Measurements from ENCODE around the gene FGF18. TPM values are rescaled to one million over a fixed set of nuclear protein-coding genes. Genes with fewer than 3 reads are reported as not detected.
A peak's percentile ranks its signal among the peaks of the same experiment; 100 is the strongest.

Gene FGF18
- total RNA-seq, 2 experiments from 2014 or later: 0.10 to 0.12 TPM

- peaks cover 18% of the 10 kb centered on the region for H3K27me3 Mint-ChIP-seq
- no peaks in the 10 kb centered on the region for H3K9me3 Mint-ChIP-seq
- H3K4me3 Mint-ChIP-seq: no peak overlapping the region
- no peak for DNase-seq
- CTCF ChIA-PET: no interaction called here
- POLR2A ChIA-PET: no interaction called here
- no peaks in the 10 kb centered on the region for H3K36me3 Mint-ChIP-seq (ENCODE audit: low read depth)
- peaks cover 9% of the 10 kb centered on the region for H3K4me1 Mint-ChIP-seq
- H3K27ac Mint-ChIP-seq: no peak overlapping the region
These were observed 59.7 kb downstream of the FGF18 start for GRCh38 chr5:171478946-171479775.

- H3K36me3 Mint-ChIP-seq (ENCODE audit: low read depth): no peaks in the 10 kb centered on the region
- H3K4me3 Mint-ChIP-seq: no peak overlapping the region
- CTCF ChIA-PET: no interaction called here
- POLR2A ChIA-PET: no interaction called here
- peaks cover 9% of the 10 kb centered on the region for H3K4me1 Mint-ChIP-seq
- H3K27me3 Mint-ChIP-seq: peaks cover 18% of the 10 kb centered on the region
- no peak for DNase-seq
- no peak overlapping the region for H3K27ac Mint-ChIP-seq
- no peaks in the 10 kb centered on the region for H3K9me3 Mint-ChIP-seq
These were observed 60.3 kb downstream of the FGF18 start for GRCh38 chr5:171479776-171480125.

- CTCF ChIA-PET: no interaction called here
- H3K4me3 Mint-ChIP-seq: no peak overlapping the region
These were observed 60.8 kb downstream of the FGF18 start for GRCh38 chr5:171480239-171480638.

GRCh38 chr5:171481571-171482433 is 62.4 kb downstream of the FGF18 start:
- Mint-ChIP-seq H3K36me3 (ENCODE audit: low read depth) (no peaks in the 10 kb centered on the region), H3K27me3 (peaks cover 14% of the 10 kb centered on the region), H3K4me3 (no peak overlapping the region), H3K9me3 (no peaks in the 10 kb centered on the region), H3K4me1 (peaks cover 9% of the 10 kb centered on the region), H3K27ac (no peak overlapping the region)
- ChIA-PET CTCF (interaction anchor here (0.5 kb wide), 1 partner anchor 1002 kb away, joined by 5 read pairs; no protein-coding TSS in a partner anchor), POLR2A (no interaction called here)
- DNase-seq: no peak

More at GRCh38 chr5:171480239-171480638, 60.8 kb downstream of the FGF18 start:
- Mint-ChIP-seq H3K27ac (no peak overlapping the region), H3K36me3 (ENCODE audit: low read depth) (no peaks in the 10 kb centered on the region), H3K9me3 (no peaks in the 10 kb centered on the region), H3K4me1 (peaks cover 9% of the 10 kb centered on the region), H3K27me3 (peaks cover 18% of the 10 kb centered on the region)
- DNase-seq: no peak
- POLR2A ChIA-PET: no interaction called here

GRCh38 chr5:171482434-171482730 is 62.9 kb downstream of the FGF18 start:
- H3K9me3 Mint-ChIP-seq: no peaks in the 10 kb centered on the region
- POLR2A ChIA-PET: no interaction called here
- no peak overlapping the region for H3K4me3 Mint-ChIP-seq
- CTCF ChIA-PET: no interaction called here
- H3K4me1 Mint-ChIP-seq: peaks cover 9% of the 10 kb centered on the region
- H3K36me3 Mint-ChIP-seq (ENCODE audit: low read depth): no peaks in the 10 kb centered on the region
- no peak for DNase-seq
- no peak overlapping the region for H3K27ac Mint-ChIP-seq
- peaks cover 10% of the 10 kb centered on the region for H3K27me3 Mint-ChIP-seq

GRCh38 chr5:171483551-171484135 is 64.2 kb downstream of the FGF18 start:
- Mint-ChIP-seq H3K36me3 (ENCODE audit: low read depth) (no peaks in the 10 kb centered on the region), H3K4me3 (no peak overlapping the region), H3K27me3 (peaks cover 1% of the 10 kb centered on the region), H3K27ac (no peak overlapping the region), H3K9me3 (no peaks in the 10 kb centered on the region), H3K4me1 (peaks cover 9% of the 10 kb centered on the region)
- ChIA-PET POLR2A (no interaction called here), CTCF (interaction anchor here (0.7 kb wide), 2 partner anchors 9 to 835 kb away, joined by 3 read pairs; no protein-coding TSS in a partner anchor)
- DNase-seq: no peak

GRCh38 chr5:171484460-171484899 is 65.0 kb downstream of the FGF18 start:
- ChIA-PET CTCF (interaction anchor here (0.7 kb wide), 2 partner anchors 65 to 835 kb away, joined by 3 read pairs; partner anchors contain the start of gene FGF18), POLR2A (no interaction called here)
- no peak overlapping the region for H3K27ac Mint-ChIP-seq
- H3K9me3 Mint-ChIP-seq: no peaks in the 10 kb centered on the region
- H3K4me1 Mint-ChIP-seq: peaks cover 5% of the 10 kb centered on the region
- DNase-seq: peak; percentile 46
- no peak overlapping the region for H3K4me3 Mint-ChIP-seq
- H3K36me3 Mint-ChIP-seq (ENCODE audit: low read depth): no peaks in the 10 kb centered on the region
- no peaks in the 10 kb centered on the region for H3K27me3 Mint-ChIP-seq

- Mint-ChIP-seq H3K4me1 (no peaks in the 10 kb centered on the region), H3K9me3 (no peaks in the 10 kb centered on the region), H3K4me3 (no peak overlapping the region), H3K36me3 (ENCODE audit: low read depth) (no peaks in the 10 kb centered on the region), H3K27me3 (peaks cover 2% of the 10 kb centered on the region), H3K27ac (no peak overlapping the region)
- ChIA-PET CTCF (no interaction called here), POLR2A (no interaction called here)
- no peak for DNase-seq
These were observed 66.2 kb downstream of the FGF18 start for GRCh38 chr5:171485668-171486067.

GRCh38 chr5:171486613-171487012 is 67.2 kb downstream of the FGF18 start:
- POLR2A ChIA-PET: no interaction called here

GRCh38 chr5:171488876-171489275 is 69.4 kb downstream of the FGF18 start:
- no peak overlapping the region for H3K27ac Mint-ChIP-seq
- ChIA-PET CTCF (no interaction called here), POLR2A (no interaction called here)
- H3K4me3 Mint-ChIP-seq: no peak overlapping the region
- no peaks in the 10 kb centered on the region for H3K9me3 Mint-ChIP-seq
- H3K27me3 Mint-ChIP-seq: peaks cover 2% of the 10 kb centered on the region
- H3K36me3 Mint-ChIP-seq (ENCODE audit: low read depth): no peaks in the 10 kb centered on the region
- no peak for DNase-seq
- H3K4me1 Mint-ChIP-seq: no peaks in the 10 kb centered on the region

More at GRCh38 chr5:171486613-171487012, 67.2 kb downstream of the FGF18 start:
- CTCF ChIA-PET: no interaction called here
- DNase-seq: no peak
- H3K4me1 Mint-ChIP-seq: no peaks in the 10 kb centered on the region
- H3K27ac Mint-ChIP-seq: no peak overlapping the region
- no peaks in the 10 kb centered on the region for H3K36me3 Mint-ChIP-seq (ENCODE audit: low read depth)
- no peaks in the 10 kb centered on the region for H3K9me3 Mint-ChIP-seq
- no peak overlapping the region for H3K4me3 Mint-ChIP-seq
- H3K27me3 Mint-ChIP-seq: peaks cover 2% of the 10 kb centered on the region

GRCh38 chr5:171492781-171493180 is 73.3 kb downstream of the FGF18 start:
- POLR2A ChIA-PET: no interaction called here
- Mint-ChIP-seq H3K9me3 (no peaks in the 10 kb centered on the region), H3K27me3 (peaks cover 2% of the 10 kb centered on the region)

GRCh38 chr5:171493646-171494393 is 74.4 kb downstream of the FGF18 start:
- no peaks in the 10 kb centered on the region for H3K9me3 Mint-ChIP-seq
- peaks cover 2% of the 10 kb centered on the region for H3K27me3 Mint-ChIP-seq
- ChIA-PET CTCF (interaction anchor here (0.6 kb wide), 1 partner anchor 244 kb away, joined by 3 read pairs; no protein-coding TSS in a partner anchor), POLR2A (no interaction called here)
- no peaks in the 10 kb centered on the region for H3K4me1 Mint-ChIP-seq
- no peak for DNase-seq
- H3K4me3 Mint-ChIP-seq: no peak overlapping the region
- no peak overlapping the region for H3K27ac Mint-ChIP-seq
- no peaks in the 10 kb centered on the region for H3K36me3 Mint-ChIP-seq (ENCODE audit: low read depth)

More at GRCh38 chr5:171492781-171493180, 73.3 kb downstream of the FGF18 start:
- Mint-ChIP-seq H3K4me1 (no peaks in the 10 kb centered on the region), H3K27ac (no peak overlapping the region), H3K36me3 (ENCODE audit: low read depth) (no peaks in the 10 kb centered on the region), H3K4me3 (no peak overlapping the region)
- DNase-seq: no peak
- CTCF ChIA-PET: no interaction called here

All from activated CD4-positive, alpha-beta T cell treated with anti-CD3 and anti-CD28 coated beads, Interleukin-2, amount 10 ng/mL, durations not matched to agents 7 days and 5 days (primary cell).